KBM-7 (cell line): ENCODE measurements around the gene GPSM1.

ENCODE experiments used
- DNase-seq: peaks from one replicate; pipeline ENCODE4 v3.0.0-alpha.2; 2015
- in situ Hi-C: fragments of 300-500 bp; cut with MboI; formaldehyde crosslinking; loops from 2 replicates; pipeline ENCODE4 v1.14.3; 2020; ENCODE audit warnings: low sequenced_read_pairs, low pct_unique_long_range_greater_than_20kb, mixed read lengths

Gene GPSM1

GRCh38 chr9:136379003-136379287 is 51.6 kb downstream of the GPSM1 start:
- in situ Hi-C loops, result no loop called here
- no peak for DNase-seq

GRCh38 chr9:136379401-136379800 is 52.1 kb downstream of the GPSM1 start:
- no peak for DNase-seq

GRCh38 chr9:136379891-136380290 is 52.6 kb downstream of the GPSM1 start:
- no peak for DNase-seq
- in situ Hi-C loops, result no loop called here

More at GRCh38 chr9:136379401-136379800, 52.1 kb downstream of the GPSM1 start:
- in situ Hi-C loops, result no loop called here

GRCh38 chr9:136380381-136380780 is 53.0 kb downstream of the GPSM1 start:
- no peak for DNase-seq
- in situ Hi-C loops, result no loop called here

GRCh38 chr9:136381311-136381710 is 54.0 kb downstream of the GPSM1 start:
- no peak for DNase-seq

GRCh38 chr9:136381966-136382513 is 54.7 kb downstream of the GPSM1 start:
- in situ Hi-C loops, result no loop called here
- no peak for DNase-seq

More at GRCh38 chr9:136381311-136381710, 54.0 kb downstream of the GPSM1 start:
- in situ Hi-C loops, result no loop called here

- in situ Hi-C loops, result no loop called here
- no peak for DNase-seq
Observed at GRCh38 chr9:136383436-136383835, 56.1 kb downstream of the GPSM1 start.

- no peak for DNase-seq
- in situ Hi-C loops, result no loop called here
Observed at GRCh38 chr9:136385015-136385414, 57.7 kb downstream of the GPSM1 start.

- no peak for DNase-seq
- in situ Hi-C loops, result no loop called here
Observed at GRCh38 chr9:136386018-136386417, 58.7 kb downstream of the GPSM1 start.

- in situ Hi-C loops, result no loop called here
Observed at GRCh38 chr9:136387217-136387616, 59.9 kb downstream of the GPSM1 start.

GRCh38 chr9:136389396-136389795 is 62.1 kb downstream of the GPSM1 start:
- in situ Hi-C loops, result no loop called here
- DNase-seq, result no peak

More at GRCh38 chr9:136387217-136387616, 59.9 kb downstream of the GPSM1 start:
- DNase-seq, result no peak

GRCh38 chr9:136391737-136392537 is 64.6 kb downstream of the GPSM1 start:
- in situ Hi-C loops, result no loop called here

GRCh38 chr9:136392538-136393449 is 65.5 kb downstream of the GPSM1 start:
- in situ Hi-C loops, result no loop called here
- no peak for DNase-seq

More at GRCh38 chr9:136391737-136392537, 64.6 kb downstream of the GPSM1 start:
- no peak for DNase-seq

GRCh38 chr9:136393531-136393930 is 66.2 kb downstream of the GPSM1 start:
- in situ Hi-C loops, result no loop called here

GRCh38 chr9:136394312-136395019 is 67.1 kb downstream of the GPSM1 start:
- in situ Hi-C loops, result no loop called here

More at GRCh38 chr9:136393531-136393930, 66.2 kb downstream of the GPSM1 start:
- no peak for DNase-seq

GRCh38 chr9:136395020-136395340 is 67.6 kb downstream of the GPSM1 start:
- DNase-seq, result no peak
- in situ Hi-C loops, result no loop called here

More at GRCh38 chr9:136394312-136395019, 67.1 kb downstream of the GPSM1 start:
- DNase-seq, result no peak

- no peak for DNase-seq
- in situ Hi-C loops, result no loop called here
Observed at GRCh38 chr9:136395345-136396218, 68.2 kb downstream of the GPSM1 start.

- in situ Hi-C loops, result no loop called here
- no peak for DNase-seq
Observed at GRCh38 chr9:136396219-136396515, 68.8 kb downstream of the GPSM1 start.

GRCh38 chr9:136397643-136398042 is 70.3 kb downstream of the GPSM1 start:
- in situ Hi-C loops, result no loop called here
- DNase-seq, result no peak
